ENCODE measurements around the gene KRTAP19-4.

The KRTAP19-4 gene

DNA sequence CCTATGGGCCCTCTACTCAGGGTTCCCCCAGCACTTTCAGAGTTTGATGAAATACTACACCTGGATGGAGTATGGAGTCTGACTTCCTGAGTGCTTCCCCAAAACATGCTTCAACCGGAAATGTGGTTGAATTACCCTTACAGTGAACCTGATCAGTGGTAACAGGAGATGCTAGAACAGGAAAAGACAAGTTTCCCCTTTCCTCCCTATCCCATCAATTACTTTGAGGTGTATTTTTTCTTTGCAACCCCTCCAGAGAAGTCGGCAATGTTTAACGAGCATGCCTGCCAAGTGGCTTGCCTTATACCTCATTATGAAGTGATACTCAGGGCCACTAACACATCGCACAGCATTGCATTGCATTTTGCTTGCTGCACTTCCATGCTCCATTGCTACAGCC lies 49.9 kb downstream of the KRTAP19-4 start:
- Histone ChIP-seq H3K36me3 (no peaks in the 10 kb centered on the region), H3K4me1 (no peaks in the 10 kb centered on the region), H3K9me3 (no peaks in the 10 kb centered on the region), H3K4me3 (no peak overlapping the region), H3K27me3 (no peaks in the 10 kb centered on the region), H3K27ac (no peak overlapping the region)
- intact Hi-C loops (cut with DNase I; ENCODE audit: low total_unique reads): no loop called here
- no peak for DNase-seq
- TF ChIP-seq, protein P1, sequence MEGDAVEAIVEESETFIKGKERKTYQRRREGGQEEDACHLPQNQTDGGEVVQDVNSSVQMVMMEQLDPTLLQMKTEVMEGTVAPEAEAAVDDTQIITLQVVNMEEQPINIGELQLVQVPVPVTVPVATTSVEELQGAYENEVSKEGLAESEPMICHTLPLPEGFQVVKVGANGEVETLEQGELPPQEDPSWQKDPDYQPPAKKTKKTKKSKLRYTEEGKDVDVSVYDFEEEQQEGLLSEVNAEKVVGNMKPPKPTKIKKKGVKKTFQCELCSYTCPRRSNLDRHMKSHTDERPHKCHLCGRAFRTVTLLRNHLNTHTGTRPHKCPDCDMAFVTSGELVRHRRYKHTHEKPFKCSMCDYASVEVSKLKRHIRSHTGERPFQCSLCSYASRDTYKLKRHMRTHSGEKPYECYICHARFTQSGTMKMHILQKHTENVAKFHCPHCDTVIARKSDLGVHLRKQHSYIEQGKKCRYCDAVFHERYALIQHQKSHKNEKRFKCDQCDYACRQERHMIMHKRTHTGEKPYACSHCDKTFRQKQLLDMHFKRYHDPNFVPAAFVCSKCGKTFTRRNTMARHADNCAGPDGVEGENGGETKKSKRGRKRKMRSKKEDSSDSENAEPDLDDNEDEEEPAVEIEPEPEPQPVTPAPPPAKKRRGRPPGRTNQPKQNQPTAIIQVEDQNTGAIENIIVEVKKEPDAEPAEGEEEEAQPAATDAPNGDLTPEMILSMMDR (IDR thresholded peaks at IDR 0.05): no peak
